Stimulated activated naive B cell treated with anti-CD40 and anti-IgM and Interleukin-4, amounts not matched to agents 10 μg/mL and 1 μg/mL and 100 μg/mL, for 72 hours (primary cell): ENCODE data around the gene MS4A4E.
"Not testable (repeated sequence)": the region's sequence is repeated elsewhere in the genome, so short reads cannot be mapped to it uniquely, and the experiment has no call there.

Experiments
- ATAC-seq, 2 donors: fragments of 150-1000 bp; cut with Tn5 transposase; replicated peaks; 2 replicates each; pipeline ENCODE4 v1.10.0; 2021; ENCODE audit warnings: moderate library complexity in 1 of 2
- DNase-seq: peaks from one replicate; pipeline ENCODE4 v3.0.0; 2021
- H3K27ac Mint-ChIP-seq: one replicate; pipeline ENCODE4 v1.8.0; 2022; ENCODE audit warnings: mild to moderate bottlenecking, mixed read lengths
- H3K27me3 Mint-ChIP-seq, 2 donors: one replicate each; pipeline ENCODE4 v1.8.0; 2022; ENCODE audit warnings: mixed read lengths in 2 of 2
- H3K36me3 Mint-ChIP-seq, 2 donors: one replicate each; pipeline ENCODE4 v1.8.0; 2022; ENCODE audit warnings: mixed read lengths in 2 of 2, mild to moderate bottlenecking in 1 of 2
- H3K4me1 Mint-ChIP-seq, 2 donors: one replicate each; pipeline ENCODE4 v1.8.0; 2022; ENCODE audit warnings: mixed read lengths in 2 of 2, mild to moderate bottlenecking in 1 of 2
- H3K4me3 Mint-ChIP-seq, 2 donors: one replicate each; pipeline ENCODE4 v1.8.0; 2022; ENCODE audit warnings: mild to moderate bottlenecking in 2 of 2, mixed read lengths in 2 of 2, moderate library complexity in 1 of 2
- H3K9me3 Mint-ChIP-seq, 2 donors: one replicate each; pipeline ENCODE4 v1.8.0; 2022; ENCODE audit warnings: mixed read lengths in 2 of 2, mild to moderate bottlenecking in 1 of 2

Gene MS4A4E

DNA sequence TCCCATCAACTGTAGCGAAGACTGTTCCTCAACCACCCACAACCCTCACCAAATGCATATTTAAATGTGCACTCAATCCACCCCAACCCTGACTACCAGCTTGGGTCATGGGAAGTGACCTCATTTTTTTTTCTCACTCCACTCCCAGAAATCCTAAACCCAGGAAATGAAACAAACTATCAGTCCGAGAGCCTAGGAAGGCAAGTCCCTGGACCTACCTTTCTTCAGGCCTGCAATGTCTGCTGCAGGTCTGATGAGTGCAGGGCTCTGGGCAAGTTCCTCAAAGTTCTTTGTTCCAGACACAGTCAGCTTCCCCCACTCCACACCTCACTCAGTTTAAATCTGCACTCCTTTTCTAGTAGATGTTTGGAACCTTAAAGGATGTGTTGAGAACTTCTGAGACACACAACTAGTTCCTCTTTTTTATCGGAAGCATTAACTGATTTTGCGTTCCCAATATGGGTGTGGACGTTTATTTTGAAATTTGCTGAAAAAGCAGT is at the start of gene MS4A4E:
MS4A4E (minus strand) TSS at position 398 of the 500 bp plus-strand sequence. CDS start 13,082 bp downstream, outside the sequence.
- no peaks in the 10 kb centered on the region for H3K9me3 Mint-ChIP-seq
- H3K36me3 Mint-ChIP-seq = no peaks in the 10 kb centered on the region
- H3K4me1 Mint-ChIP-seq = peaks cover 11 to 21% of the 10 kb centered on the region in 2 donors
- ATAC-seq (peak; percentile 58 to 65), DNase-seq (no peak)
- no peak within 1 kb of the TSS for H3K27ac Mint-ChIP-seq
- H3K4me3 Mint-ChIP-seq = peak within 1 kb of the TSS in 1 of 2 donors; percentile 58
- H3K27me3 Mint-ChIP-seq = peaks cover 6 to 8% of the 10 kb centered on the region in 2 donors

DNA sequence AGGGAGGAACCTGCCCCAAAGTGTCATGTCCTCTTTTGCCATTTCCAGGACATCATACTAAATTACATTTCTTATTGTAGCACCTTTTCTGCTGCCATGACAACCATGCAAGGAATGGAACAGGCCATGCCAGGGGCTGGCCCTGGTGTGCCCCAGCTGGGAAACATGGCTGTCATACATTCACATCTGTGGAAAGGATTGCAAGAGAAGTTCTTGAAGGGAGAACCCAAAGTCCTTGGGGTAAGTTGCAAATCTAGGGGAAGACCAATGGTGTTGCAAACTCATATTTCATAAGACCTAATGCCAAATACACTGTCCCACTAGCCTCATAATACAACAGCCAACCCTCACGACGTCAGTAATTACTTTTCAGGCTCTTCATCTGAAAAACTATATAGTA is 49.2 kb upstream of the MS4A4E start:
- Mint-ChIP-seq H3K36me3 (peaks cover 0 to 7% of the 10 kb centered on the region in 2 donors), H3K27ac (no peak overlapping the region), H3K4me3 (no peak overlapping the region), H3K9me3 (peaks cover 5 to 9% of the 10 kb centered on the region in 2 donors), H3K27me3 (peaks cover 0 to 5% of the 10 kb centered on the region in 2 donors), H3K4me1 (peaks cover 0 to 5% of the 10 kb centered on the region in 2 donors)
- DNase-seq (no peak), ATAC-seq (no peak)

GRCh38 chr11:60288531-60288930 is 45.6 kb upstream of the MS4A4E start:
- no peak for DNase-seq
- peaks cover 0 to 7% of the 10 kb centered on the region in 2 donors for H3K36me3 Mint-ChIP-seq
- no peak overlapping the region for H3K4me3 Mint-ChIP-seq
- H3K9me3 Mint-ChIP-seq = peaks cover 5 to 9% of the 10 kb centered on the region in 2 donors
- H3K4me1 Mint-ChIP-seq = peaks cover 0 to 5% of the 10 kb centered on the region in 2 donors
- peak overlapping the region; percentile 11 for H3K27ac Mint-ChIP-seq
- ATAC-seq = no peak
- H3K27me3 Mint-ChIP-seq = no peaks in the 10 kb centered on the region

- not testable (repeated sequence) for H3K9me3 Mint-ChIP-seq, H3K4me3 Mint-ChIP-seq, H3K36me3 Mint-ChIP-seq, H3K27me3 Mint-ChIP-seq, DNase-seq, ATAC-seq
- H3K4me1 Mint-ChIP-seq = peaks cover 13% of the 10 kb centered on the region in 2 donors
- peak overlapping the region; percentile 2 for H3K27ac Mint-ChIP-seq
These were observed 42.6 kb upstream of the MS4A4E start for GRCh38 chr11:60285411-60286126.

DNA sequence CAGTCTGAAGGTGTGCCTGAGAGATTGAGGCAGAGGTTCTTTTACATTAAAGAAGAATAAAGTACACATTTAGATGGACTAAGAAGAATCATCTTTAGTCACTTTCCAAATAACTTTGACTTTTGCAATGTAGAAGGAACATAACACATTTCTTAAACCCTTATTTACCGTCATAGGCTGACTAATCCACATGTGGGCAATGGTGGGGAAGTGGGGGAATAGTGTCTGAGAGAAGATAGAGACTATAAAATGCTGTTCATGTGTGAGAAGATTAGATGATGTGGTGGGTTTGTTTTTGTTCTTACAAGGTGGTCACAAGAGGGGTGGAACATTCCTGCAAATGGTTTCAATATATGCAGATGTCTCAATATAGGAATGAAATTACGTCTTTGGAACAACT is 39.3 kb upstream of the MS4A4E start:
- DNase-seq (no peak), ATAC-seq (no peak)
- no peaks in the 10 kb centered on the region for H3K9me3 Mint-ChIP-seq
- no peaks in the 10 kb centered on the region for H3K36me3 Mint-ChIP-seq
- H3K4me1 Mint-ChIP-seq = peaks cover 16 to 17% of the 10 kb centered on the region in 2 donors
- H3K27me3 Mint-ChIP-seq = no peaks in the 10 kb centered on the region
- no peak overlapping the region for H3K27ac Mint-ChIP-seq
- H3K4me3 Mint-ChIP-seq = no peak overlapping the region

- DNase-seq (no peak), ATAC-seq (no peak)
- Mint-ChIP-seq H3K27ac (no peak overlapping the region), H3K4me3 (no peak overlapping the region), H3K4me1 (peaks cover 16 to 17% of the 10 kb centered on the region in 2 donors), H3K27me3 (no peaks in the 10 kb centered on the region), H3K9me3 (peaks cover 0 to 2% of the 10 kb centered on the region in 2 donors), H3K36me3 (no peaks in the 10 kb centered on the region)
These were observed 38.5 kb upstream of the MS4A4E start for GRCh38 chr11:60281485-60281884.

GRCh38 chr11:60280412-60280811 is 37.5 kb upstream of the MS4A4E start, which contains the start of gene MS4A4A:
MS4A4A (plus strand) TSS chr11:60280666; CDS start chr11:60280676, 10 bp downstream.
- Mint-ChIP-seq H3K4me3 (peak within 1 kb of the TSS; percentile 22 to 56), H3K36me3 (no peaks in the 10 kb centered on the region), H3K27ac (peak within 1 kb of the TSS; percentile 37), H3K4me1 (peaks cover 16 to 17% of the 10 kb centered on the region in 2 donors), H3K9me3 (peaks cover 0 to 2% of the 10 kb centered on the region in 2 donors), H3K27me3 (no peaks in the 10 kb centered on the region)
- DNase-seq (peak; percentile 19), ATAC-seq (peak; percentile 100)

- Mint-ChIP-seq H3K4me3 (no peak overlapping the region), H3K27ac (no peak overlapping the region), H3K27me3 (no peaks in the 10 kb centered on the region), H3K4me1 (peaks cover 15 to 28% of the 10 kb centered on the region in 2 donors), H3K36me3 (no peaks in the 10 kb centered on the region), H3K9me3 (peaks cover 0 to 3% of the 10 kb centered on the region in 2 donors)
- peak in 1 of 2 donors; percentile 33 for ATAC-seq
- DNase-seq = no peak
These were observed 31.5 kb upstream of the MS4A4E start for GRCh38 chr11:60274416-60274815.

GRCh38 chr11:60265373-60266214 is 22.7 kb upstream of the MS4A4E start:
- H3K4me3 Mint-ChIP-seq = no peak overlapping the region
- no peak overlapping the region for H3K27ac Mint-ChIP-seq
- peaks cover 0 to 6% of the 10 kb centered on the region in 2 donors for H3K27me3 Mint-ChIP-seq
- H3K36me3 Mint-ChIP-seq = peaks cover 0 to 3% of the 10 kb centered on the region in 2 donors
- peak; percentile 41 to 62 for ATAC-seq
- DNase-seq = no peak
- H3K9me3 Mint-ChIP-seq = peaks cover 0 to 3% of the 10 kb centered on the region in 2 donors
- peaks cover 2 to 13% of the 10 kb centered on the region in 2 donors for H3K4me1 Mint-ChIP-seq

DNA sequence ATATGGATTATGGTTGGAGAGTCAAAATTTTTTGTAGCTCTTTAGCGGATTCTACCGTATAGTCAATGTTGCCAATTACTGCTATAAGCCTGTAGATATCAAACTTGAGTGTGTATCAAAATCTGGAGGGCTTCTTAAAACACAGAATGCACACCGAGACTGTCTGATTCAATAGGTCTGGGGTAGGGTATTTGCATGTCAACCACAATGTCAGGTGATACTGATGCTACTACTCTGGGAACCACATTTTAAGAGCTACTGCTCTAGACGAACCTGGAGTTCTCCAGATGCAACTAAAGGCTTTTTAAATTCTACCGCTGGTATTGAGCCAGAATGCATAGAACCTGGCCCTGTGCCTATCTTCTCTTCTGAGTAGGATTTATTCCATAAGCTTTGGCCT is 21.7 kb upstream of the MS4A4E start:
- H3K4me3 Mint-ChIP-seq = no peak overlapping the region
- peaks cover 0 to 6% of the 10 kb centered on the region in 2 donors for H3K27me3 Mint-ChIP-seq
- ATAC-seq = no peak
- no peak for DNase-seq
- peaks cover 2 to 13% of the 10 kb centered on the region in 2 donors for H3K4me1 Mint-ChIP-seq
- H3K27ac Mint-ChIP-seq = no peak overlapping the region
- peaks cover 0 to 3% of the 10 kb centered on the region in 2 donors for H3K9me3 Mint-ChIP-seq
- peaks cover 0 to 3% of the 10 kb centered on the region in 2 donors for H3K36me3 Mint-ChIP-seq

DNA sequence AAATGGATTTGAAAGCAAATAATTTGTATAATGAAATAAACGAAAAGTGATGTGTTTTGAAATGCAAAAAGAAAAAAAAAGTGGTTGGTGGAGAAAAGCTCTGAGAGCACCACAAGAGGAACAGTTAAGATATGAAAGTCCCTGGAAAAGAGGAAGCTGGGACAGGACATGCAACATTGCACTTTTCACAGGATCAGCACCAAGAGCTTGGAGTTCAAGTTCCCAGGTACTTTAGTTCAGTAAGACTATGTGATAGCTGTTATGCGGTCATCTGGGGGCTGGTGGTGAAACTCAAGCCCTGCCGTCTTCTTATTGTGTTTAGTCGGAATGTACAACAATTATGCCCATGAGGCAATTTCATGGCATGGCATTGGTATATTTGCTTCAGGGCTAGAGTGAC is 20.5 kb upstream of the MS4A4E start:
- Mint-ChIP-seq H3K4me1 (peaks cover 7 to 12% of the 10 kb centered on the region in 2 donors), H3K27ac (no peak overlapping the region), H3K4me3 (no peak overlapping the region), H3K27me3 (peaks cover 0 to 6% of the 10 kb centered on the region in 2 donors), H3K36me3 (peaks cover 0 to 3% of the 10 kb centered on the region in 2 donors), H3K9me3 (peaks cover 0 to 3% of the 10 kb centered on the region in 2 donors)
- ATAC-seq (no peak), DNase-seq (no peak)

GRCh38 chr11:60261014-60261413 is 18.1 kb upstream of the MS4A4E start:
- Mint-ChIP-seq H3K27me3 (no peaks in the 10 kb centered on the region), H3K36me3 (peaks cover 0 to 3% of the 10 kb centered on the region in 2 donors), H3K9me3 (peaks cover 0 to 3% of the 10 kb centered on the region in 2 donors), H3K27ac (no peak overlapping the region), H3K4me3 (no peak overlapping the region), H3K4me1 (peaks cover 7 to 17% of the 10 kb centered on the region in 2 donors)
- DNase-seq = no peak
- ATAC-seq = no peak

- H3K27ac Mint-ChIP-seq = peak overlapping the region; percentile 17
These were observed 15.2 kb upstream of the MS4A4E start for GRCh38 chr11:60257956-60258722.

More at GRCh38 chr11:60257956-60258722, 15.2 kb upstream of the MS4A4E start:
- H3K9me3 Mint-ChIP-seq = peaks cover 15 to 16% of the 10 kb centered on the region in 2 donors
- H3K36me3 Mint-ChIP-seq = peaks cover 16 to 17% of the 10 kb centered on the region in 2 donors
- DNase-seq = no peak
- no peak overlapping the region for H3K4me3 Mint-ChIP-seq
- peak in 1 of 2 donors; percentile 46 for ATAC-seq
- peaks cover 14 to 18% of the 10 kb centered on the region in 2 donors for H3K4me1 Mint-ChIP-seq
- no peaks in the 10 kb centered on the region for H3K27me3 Mint-ChIP-seq
